Gastroesophageal sphincter (tissue), 4 donors: Measurements from ENCODE around the gene DRD4. TPM values are rescaled to one million over a fixed set of nuclear protein-coding genes. Genes with fewer than 3 reads are reported as not detected.
"Not testable (repeated sequence)": the region's sequence is repeated elsewhere in the genome, so short reads cannot be mapped to it uniquely, and the experiment has no call there.

Experiments used
- ATAC-seq: fragments of 150-250 bp; one replicate; pipeline ENCODE4 v1.9.1; 2016; ENCODE audit warnings: mild to moderate bottlenecking, moderate library complexity
- H3K27ac ChIP-seq, 4 donors: fragments of 200-600 bp; sonication (generic) in 3 of 4; 1 replicate in 3 of 4; 2 replicates in 1 of 4; pipeline ENCODE4 v1.5.1; 2016 to 2019
- H3K27me3 ChIP-seq: fragments of 200-600 bp; sonication (generic); one replicate; pipeline ENCODE4 v1.5.1; 2019
- H3K36me3 ChIP-seq, 2 donors: fragments of 200-600 bp; sonication (generic); one replicate each; pipeline ENCODE4 v1.5.1; 2019; ENCODE audit warnings: control low read depth in 1 of 2
- H3K4me1 ChIP-seq, 3 donors: fragments of 200-600 bp; sonication (generic); 1 replicate in 2 of 3; 2 replicates in 1 of 3; pipeline ENCODE4 v1.5.1; 2016 to 2019; ENCODE audit warnings: control low read depth in 2 of 3
- H3K4me3 ChIP-seq, 2 donors: fragments of 200-600 bp; sonication (generic); one replicate each; pipeline ENCODE4 v1.5.1; 2019; ENCODE audit warnings: mild to moderate bottlenecking in 1 of 2, moderate library complexity in 1 of 2
- H3K9me3 ChIP-seq, 3 donors: fragments of 200-600 bp; sonication (generic); one replicate each; pipeline ENCODE4 v1.5.1; 2017 to 2019; ENCODE audit warnings: control low read depth in 2 of 3
- CTCF ChIP-seq, 4 experiments: fragments of 200-600 bp in 2 of 4; fragments of 450-650 bp in 2 of 4; sonication (generic) in 1 of 4; IDR thresholded peaks; one replicate each; pipeline ENCODE4 v1.5.1; 2017 to 2019; ENCODE audit warnings: antibody characterized with exemption in 4 of 4, mild to moderate bottlenecking in 2 of 4, moderate library complexity in 2 of 4
- EP300 ChIP-seq: sonication (generic); formaldehyde crosslinking; IDR thresholded peaks from one replicate; pipeline ENCODE4 v1.6.1; 2017; ENCODE audit warnings: antibody characterized with exemption, mild to moderate bottlenecking
- POLR2A ChIP-seq, 2 donors: fragments of 450-650 bp; IDR thresholded peaks; one replicate each; pipeline ENCODE4 v1.6.1; 2017; ENCODE audit warnings: antibody characterized with exemption in 2 of 2, mild to moderate bottlenecking in 2 of 2, moderate library complexity in 1 of 2
- POLR2AphosphoS5 ChIP-seq: sonication (generic); formaldehyde crosslinking; IDR thresholded peaks from one replicate; pipeline ENCODE4 v1.6.1; 2017; ENCODE audit warnings: antibody characterized with exemption
- WGBS, 2 donors: methylation state at CpG; one replicate each; pipeline ENCODE4 v1.1.5; 2018; ENCODE audit warnings: low coverage in 1 of 2; 5-methylcytosine and 5-hydroxymethylcytosine counted together
- total RNA-seq, 4 donors: library from RNA; depleted of rRNA; stranded (reverse); fragments of >200 nt; gene quantifications; one replicate each; pipeline ENCODE4 v1.1.0, GENCODE V29; 2016

Gene DRD4
- total RNA-seq, 4 donors from 2014 or later: 0.27 TPM; not detected in 3

- H3K9me3 ChIP-seq: no peaks in the 10 kb centered on the region
- H3K4me3 ChIP-seq: no peak overlapping the region
- no peaks in the 10 kb centered on the region for H3K4me1 ChIP-seq
- TF ChIP-seq EP300 (no peak), POLR2A (IDR thresholded peaks at IDR 0.05) (no peak), CTCF (IDR thresholded peaks at IDR 0.05) (no peak), POLR2AphosphoS5 (no peak)
- H3K27ac ChIP-seq: no peak overlapping the region
- 80% methylated on average over 8 of the region's 16 CpGs; no CpG with 5 or more reads in 1 of the 2 donors for WGBS, 2 donors
- no peak for ATAC-seq
- no peaks in the 10 kb centered on the region for H3K27me3 ChIP-seq
- H3K36me3 ChIP-seq: peaks cover 0 to 78% of the 10 kb centered on the region in 2 donors
These were observed 8.5 kb downstream of the DRD4 start for GRCh38 chr11:645536-645935.

- ATAC-seq: no peak
- peaks cover 0 to 79% of the 10 kb centered on the region in 2 donors for H3K36me3 ChIP-seq
- TF ChIP-seq POLR2A (IDR thresholded peaks at IDR 0.05): no peak
- no peak for TF ChIP-seq EP300
- TF ChIP-seq POLR2AphosphoS5: no peak
- no peak for TF ChIP-seq CTCF (IDR thresholded peaks at IDR 0.05)
- H3K27ac ChIP-seq: no peak overlapping the region
- H3K9me3 ChIP-seq: no peaks in the 10 kb centered on the region
- no peaks in the 10 kb centered on the region for H3K4me1 ChIP-seq
- H3K27me3 ChIP-seq: no peaks in the 10 kb centered on the region
- 86% methylated on average over 12 of the region's 14 CpGs; no CpG with 5 or more reads in 1 of the 2 donors for WGBS, 2 donors
- H3K4me3 ChIP-seq: no peak overlapping the region
These were observed 9.1 kb downstream of the DRD4 start for GRCh38 chr11:646214-646613.

GRCh38 chr11:647672-648158 is 10.6 kb downstream of the DRD4 start:
- not testable (repeated sequence) for H3K4me3 ChIP-seq, H3K9me3 ChIP-seq, ATAC-seq, H3K27me3 ChIP-seq, H3K4me1 ChIP-seq, H3K27ac ChIP-seq
- peaks cover 0 to 69% of the 10 kb centered on the region in 2 donors for H3K36me3 ChIP-seq
- WGBS, 2 donors: 61 to 81% methylated on average over 2 to 9 of the region's 14 CpGs

- Histone ChIP-seq H3K27ac (no peak overlapping the region), H3K36me3 (peaks cover 0 to 66% of the 10 kb centered on the region in 2 donors), H3K27me3 (no peaks in the 10 kb centered on the region), H3K4me1 (no peaks in the 10 kb centered on the region), H3K4me3 (no peak overlapping the region), H3K9me3 (no peaks in the 10 kb centered on the region)
- no peak for TF ChIP-seq CTCF (IDR thresholded peaks at IDR 0.05)
- no peak for TF ChIP-seq POLR2AphosphoS5
- WGBS, 2 donors: 84 to 100% methylated on average over 6 to 10 of the region's 10 CpGs
- ATAC-seq: no peak
These were observed 13.4 kb downstream of the DRD4 start for GRCh38 chr11:650482-650881.

GRCh38 chr11:653136-653535 is 16.1 kb downstream of the DRD4 start:
- H3K4me3 ChIP-seq, H3K27ac ChIP-seq, H3K27me3 ChIP-seq, H3K9me3 ChIP-seq, H3K4me1 ChIP-seq, ATAC-seq: not testable (repeated sequence)
- WGBS, 2 donors: 79 to 81% methylated on average over 10 of the region's 14 CpGs
- H3K36me3 ChIP-seq: peaks cover 0 to 69% of the 10 kb centered on the region in 2 donors

GRCh38 chr11:653837-654236 is 16.8 kb downstream of the DRD4 start:
- Histone ChIP-seq H3K27me3 (no peaks in the 10 kb centered on the region), H3K9me3 (no peaks in the 10 kb centered on the region), H3K36me3 (peaks cover 0 to 69% of the 10 kb centered on the region in 2 donors), H3K4me1 (no peaks in the 10 kb centered on the region), H3K4me3 (no peak overlapping the region), H3K27ac (no peak overlapping the region)
- TF ChIP-seq POLR2A (IDR thresholded peaks at IDR 0.05) (no peak), POLR2AphosphoS5 (no peak), CTCF (IDR thresholded peaks at IDR 0.05) (no peak), EP300 (no peak)
- WGBS, 2 donors: 88 to 100% methylated on average over 2 to 11 of the region's 15 CpGs
- no peak for ATAC-seq

GRCh38 chr11:654444-654843 is 17.4 kb downstream of the DRD4 start:
- not testable (repeated sequence) for H3K27me3 ChIP-seq, H3K27ac ChIP-seq, H3K4me1 ChIP-seq, H3K9me3 ChIP-seq, H3K4me3 ChIP-seq, ATAC-seq
- H3K36me3 ChIP-seq: peaks cover 0 to 72% of the 10 kb centered on the region in 2 donors
- WGBS, 2 donors: 100% methylated on average over 1 of the region's 12 CpGs; no CpG with 5 or more reads in 1 of the 2 donors
